ENCODE data around the gene APOBR.

DNA sequence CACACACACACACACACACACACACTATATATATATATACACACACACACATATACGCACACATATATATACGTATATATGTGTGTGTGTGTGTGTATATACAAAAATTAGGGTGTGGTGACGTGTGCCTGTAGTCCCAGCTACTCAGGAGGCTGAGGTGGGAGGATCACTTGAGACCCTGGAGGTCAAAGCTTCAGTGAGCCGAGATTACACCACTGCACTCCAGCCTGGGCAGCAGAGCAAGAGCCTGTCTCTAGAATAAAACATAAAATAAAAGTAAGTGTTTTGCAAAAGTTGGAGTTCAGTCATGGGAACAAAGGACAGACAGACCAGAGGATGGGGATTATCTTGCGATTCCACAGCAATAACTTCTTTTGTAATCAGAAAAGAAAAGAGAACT, 33.5 kb downstream of the APOBR start:
- TF ChIP-seq, protein P1, sequence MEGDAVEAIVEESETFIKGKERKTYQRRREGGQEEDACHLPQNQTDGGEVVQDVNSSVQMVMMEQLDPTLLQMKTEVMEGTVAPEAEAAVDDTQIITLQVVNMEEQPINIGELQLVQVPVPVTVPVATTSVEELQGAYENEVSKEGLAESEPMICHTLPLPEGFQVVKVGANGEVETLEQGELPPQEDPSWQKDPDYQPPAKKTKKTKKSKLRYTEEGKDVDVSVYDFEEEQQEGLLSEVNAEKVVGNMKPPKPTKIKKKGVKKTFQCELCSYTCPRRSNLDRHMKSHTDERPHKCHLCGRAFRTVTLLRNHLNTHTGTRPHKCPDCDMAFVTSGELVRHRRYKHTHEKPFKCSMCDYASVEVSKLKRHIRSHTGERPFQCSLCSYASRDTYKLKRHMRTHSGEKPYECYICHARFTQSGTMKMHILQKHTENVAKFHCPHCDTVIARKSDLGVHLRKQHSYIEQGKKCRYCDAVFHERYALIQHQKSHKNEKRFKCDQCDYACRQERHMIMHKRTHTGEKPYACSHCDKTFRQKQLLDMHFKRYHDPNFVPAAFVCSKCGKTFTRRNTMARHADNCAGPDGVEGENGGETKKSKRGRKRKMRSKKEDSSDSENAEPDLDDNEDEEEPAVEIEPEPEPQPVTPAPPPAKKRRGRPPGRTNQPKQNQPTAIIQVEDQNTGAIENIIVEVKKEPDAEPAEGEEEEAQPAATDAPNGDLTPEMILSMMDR (IDR thresholded peaks at IDR 0.05) = no peak
- no peak for TF ChIP-seq EZH2 (IDR thresholded peaks at IDR 0.05; ENCODE audit: borderline replicate concordance, insufficient read depth, low read depth, low read length, poor library complexity, severe bottlenecking)

Measured in B cell (primary cell).